ENCODE results near the gene MTOR.

Gene MTOR

GRCh38 chr1:11227106-11228077 lies 35.0 kb downstream of the MTOR start:
- in situ Hi-C loops (cut with MboI; ENCODE audit: low sequenced_read_pairs), result loop anchor here (25.0 kb wide), 1 partner anchor 410 kb away; no protein-coding TSS in a partner anchor

GRCh38 chr1:11216074-11216473 lies 46.3 kb downstream of the MTOR start:
- in situ Hi-C loops (cut with MboI; ENCODE audit: low sequenced_read_pairs), result no loop called here

- in situ Hi-C loops (cut with MboI; ENCODE audit: low sequenced_read_pairs), result no loop called here
These were observed 46.9 kb downstream of the MTOR start for GRCh38 chr1:11215381-11216005.

GRCh38 chr1:11214698-11215380 lies 47.5 kb downstream of the MTOR start:
- in situ Hi-C loops (cut with MboI; ENCODE audit: low sequenced_read_pairs), result no loop called here

- in situ Hi-C loops (cut with MboI; ENCODE audit: low sequenced_read_pairs), result no loop called here
These were observed 50.3 kb downstream of the MTOR start for GRCh38 chr1:11211925-11212587.

GRCh38 chr1:11211461-11211860 lies 50.9 kb downstream of the MTOR start:
- in situ Hi-C loops (cut with MboI; ENCODE audit: low sequenced_read_pairs), result no loop called here

- in situ Hi-C loops (cut with MboI; ENCODE audit: low sequenced_read_pairs), result no loop called here
These were observed 54.3 kb downstream of the MTOR start for GRCh38 chr1:11207898-11208611.

GRCh38 chr1:11204396-11205190 lies 57.8 kb downstream of the MTOR start:
- in situ Hi-C loops (cut with MboI; ENCODE audit: low sequenced_read_pairs), result no loop called here

- in situ Hi-C loops (cut with MboI; ENCODE audit: low sequenced_read_pairs), result no loop called here
These were observed 63.3 kb downstream of the MTOR start for GRCh38 chr1:11198851-11199594.

GRCh38 chr1:11198257-11198656 lies 64.1 kb downstream of the MTOR start:
- in situ Hi-C loops (cut with MboI; ENCODE audit: low sequenced_read_pairs), result no loop called here

GRCh38 chr1:11197359-11197758 lies 65.0 kb downstream of the MTOR start:
- in situ Hi-C loops (cut with MboI; ENCODE audit: low sequenced_read_pairs), result no loop called here

GRCh38 chr1:11196945-11197344 lies 65.4 kb downstream of the MTOR start:
- in situ Hi-C loops (cut with MboI; ENCODE audit: low sequenced_read_pairs), result no loop called here

- in situ Hi-C loops (cut with MboI; ENCODE audit: low sequenced_read_pairs), result no loop called here
These were observed 67.8 kb downstream of the MTOR start for GRCh38 chr1:11194407-11195176.

- in situ Hi-C loops (cut with MboI; ENCODE audit: low sequenced_read_pairs), result no loop called here
These were observed 69.0 kb downstream of the MTOR start for GRCh38 chr1:11193376-11193775.

GRCh38 chr1:11188858-11189451 lies 73.4 kb downstream of the MTOR start, which contains the start of gene ANGPTL7:
ANGPTL7 (plus strand) TSS chr1:11189355; CDS start chr1:11189580, 225 bp downstream.
- in situ Hi-C loops (cut with MboI; ENCODE audit: low sequenced_read_pairs), result no loop called here

GRCh38 chr1:11188381-11188780 lies 74.0 kb downstream of the MTOR start:
- in situ Hi-C loops (cut with MboI; ENCODE audit: low sequenced_read_pairs), result no loop called here

GRCh38 chr1:11187931-11188330 lies 74.4 kb downstream of the MTOR start:
- in situ Hi-C loops (cut with MboI; ENCODE audit: low sequenced_read_pairs), result no loop called here

GRCh38 chr1:11187494-11187893 lies 74.9 kb downstream of the MTOR start:
- in situ Hi-C loops (cut with MboI; ENCODE audit: low sequenced_read_pairs), result no loop called here

Data from HL-60/S4 treated with phorbol 12-myristate 13-acetate at 8.2 ng/mL for 4 days and 3 days (cell line).